Natural killer cell (primary cell): Measurements from ENCODE around the gene ACSM5. TPM values are rescaled to one million over a fixed set of nuclear protein-coding genes. Genes with fewer than 3 reads are reported as not detected.

Experiments used
- ATAC-seq, 3 donors: fragments of 150-1000 bp in 2 of 3; fragments of 200-7000 bp in 1 of 3; cut with Tn5 transposase; 1 replicate in 1 of 3; 2 replicates in 2 of 3; pipeline ENCODE4 v1.10.0; 2021; ENCODE audit warnings: mild to moderate bottlenecking in 2 of 3, moderate library complexity in 2 of 3
- DNase-seq, 2 donors: peaks; one replicate each; pipeline versions ENCODE4 v3.0.0 to v3.0.0-alpha.2; 2013 to 2021; ENCODE audit warnings: mixed read lengths in 1 of 2
- H3K27ac ChIP-seq: one replicate; pipeline ENCODE4 v1.5.1; 2013; ENCODE audit warnings: mild to moderate bottlenecking, low read length
- H3K27me3 ChIP-seq: one replicate; pipeline ENCODE4 v1.6.1; 2013; ENCODE audit warnings: low read length; ENCODE audit not compliant: control insufficient read depth, insufficient read depth
- H3K36me3 ChIP-seq: one replicate; pipeline ENCODE4 v1.6.1; 2013; ENCODE audit warnings: low read length; ENCODE audit not compliant: control insufficient read depth, insufficient read depth
- H3K4me1 ChIP-seq: one replicate; pipeline ENCODE4 v1.6.1; 2013; ENCODE audit warnings: low read length; ENCODE audit not compliant: control insufficient read depth, insufficient read depth
- H3K4me3 ChIP-seq: one replicate; pipeline ENCODE4 v1.5.1; 2013; ENCODE audit warnings: low read length
- H3K9me3 ChIP-seq: one replicate; pipeline ENCODE4 v1.6.1; 2013; ENCODE audit warnings: low read length; ENCODE audit not compliant: control insufficient read depth, insufficient read depth
- H3K27ac Mint-ChIP-seq, 2 donors: one replicate each; pipeline ENCODE4 v1.8.0; 2022; ENCODE audit warnings: mild to moderate bottlenecking in 2 of 2, mixed read lengths in 2 of 2, moderate library complexity in 1 of 2
- H3K27me3 Mint-ChIP-seq, 2 donors: one replicate each; pipeline ENCODE4 v1.8.0; 2022; ENCODE audit warnings: low read depth in 2 of 2, mixed read lengths in 2 of 2
- H3K36me3 Mint-ChIP-seq: one replicate; pipeline ENCODE4 v1.8.0; 2022; ENCODE audit warnings: mixed read lengths
- H3K4me1 Mint-ChIP-seq, 2 donors: one replicate each; pipeline ENCODE4 v1.8.0; 2022; ENCODE audit warnings: mixed read lengths in 2 of 2
- H3K4me3 Mint-ChIP-seq: one replicate; pipeline ENCODE4 v1.8.0; 2022; ENCODE audit warnings: mild to moderate bottlenecking, moderate library complexity, mixed read lengths
- H3K9me3 Mint-ChIP-seq, 2 donors: one replicate each; pipeline ENCODE4 v1.8.0; 2022; ENCODE audit warnings: mixed read lengths in 2 of 2
- WGBS: methylation state at CpG from one replicate; pipeline ENCODE4 v1.1.7; 2013; ENCODE audit warnings: missing lambda C conversion rate; ENCODE audit not compliant: insufficient coverage; 5-methylcytosine and 5-hydroxymethylcytosine counted together
- intact Hi-C: fragments of 100-400 bp; cut with micrococcal nuclease; formaldehyde crosslinking; loops from one replicate; pipeline ENCODE4 v1.14.2; 2022
- total RNA-seq, 4 donors: library from RNA; stranded (reverse); fragments of 120-200 nt in 1 of 4; gene quantifications; one replicate each; pipeline versions ENCODE4 v1.2.3 to v1.2.4, GENCODE V29; 2013 to 2022
- TF ChIP-seq, protein P1 (sequence below): fragments of 200-600 bp; IDR thresholded peaks from one replicate; pipeline ENCODE4 v1.8.0; 2022; ENCODE audit warnings: antibody characterized with exemption

The ACSM5 gene
- total RNA-seq, 3 donors from 2014 or later (not counting 1 experiment from before 2014, with no cell fraction given), result not detected

DNA sequence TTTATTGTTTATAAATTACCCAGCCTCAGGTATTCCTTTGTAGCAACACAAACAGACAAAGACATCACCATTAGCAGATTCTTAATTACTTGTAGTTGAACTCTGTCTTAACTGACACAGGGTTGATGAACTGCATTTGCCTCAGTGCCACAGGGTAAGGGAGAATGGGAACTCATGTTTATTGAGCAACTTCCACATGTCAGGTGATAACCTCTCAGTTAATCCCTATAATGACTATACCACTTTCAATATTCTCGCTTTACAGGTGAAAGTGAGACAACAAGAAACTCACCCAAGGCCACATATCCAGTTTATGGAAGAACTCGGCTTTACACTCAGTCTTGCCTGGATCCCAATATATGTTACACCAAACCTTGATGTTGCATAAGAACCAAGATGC is 13.4 kb upstream of the ACSM5 start:
- TF ChIP-seq, protein P1, sequence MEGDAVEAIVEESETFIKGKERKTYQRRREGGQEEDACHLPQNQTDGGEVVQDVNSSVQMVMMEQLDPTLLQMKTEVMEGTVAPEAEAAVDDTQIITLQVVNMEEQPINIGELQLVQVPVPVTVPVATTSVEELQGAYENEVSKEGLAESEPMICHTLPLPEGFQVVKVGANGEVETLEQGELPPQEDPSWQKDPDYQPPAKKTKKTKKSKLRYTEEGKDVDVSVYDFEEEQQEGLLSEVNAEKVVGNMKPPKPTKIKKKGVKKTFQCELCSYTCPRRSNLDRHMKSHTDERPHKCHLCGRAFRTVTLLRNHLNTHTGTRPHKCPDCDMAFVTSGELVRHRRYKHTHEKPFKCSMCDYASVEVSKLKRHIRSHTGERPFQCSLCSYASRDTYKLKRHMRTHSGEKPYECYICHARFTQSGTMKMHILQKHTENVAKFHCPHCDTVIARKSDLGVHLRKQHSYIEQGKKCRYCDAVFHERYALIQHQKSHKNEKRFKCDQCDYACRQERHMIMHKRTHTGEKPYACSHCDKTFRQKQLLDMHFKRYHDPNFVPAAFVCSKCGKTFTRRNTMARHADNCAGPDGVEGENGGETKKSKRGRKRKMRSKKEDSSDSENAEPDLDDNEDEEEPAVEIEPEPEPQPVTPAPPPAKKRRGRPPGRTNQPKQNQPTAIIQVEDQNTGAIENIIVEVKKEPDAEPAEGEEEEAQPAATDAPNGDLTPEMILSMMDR, result no peak
- no peak for ATAC-seq
- intact Hi-C loops, result no loop called here
- H3K9me3 ChIP-seq, result no peaks in the 10 kb centered on the region
- no peaks in the 10 kb centered on the region for H3K27me3 ChIP-seq
- no peaks in the 10 kb centered on the region for H3K4me1 ChIP-seq
- Mint-ChIP-seq H3K27me3 (no peaks in the 10 kb centered on the region), H3K36me3 (no peaks in the 10 kb centered on the region), H3K4me1 (no peaks in the 10 kb centered on the region), H3K9me3 (no peaks in the 10 kb centered on the region), H3K4me3 (no peak overlapping the region), H3K27ac (no peak overlapping the region)
- no peaks in the 10 kb centered on the region for H3K36me3 ChIP-seq
- no peak for DNase-seq
- H3K4me3 ChIP-seq, result no peak overlapping the region
- no peak overlapping the region for H3K27ac ChIP-seq
- 91% methylated on average over 2 of the region's 2 CpGs for WGBS

GRCh38 chr16:20396846-20397467 is 12.4 kb upstream of the ACSM5 start:
- intact Hi-C loops, result no loop called here
- ATAC-seq (no peak), DNase-seq (no peak)
- H3K4me1 ChIP-seq, result no peaks in the 10 kb centered on the region
- H3K27me3 ChIP-seq, result no peaks in the 10 kb centered on the region
- no peaks in the 10 kb centered on the region for H3K36me3 ChIP-seq
- no peak overlapping the region for H3K27ac Mint-ChIP-seq
- H3K27ac ChIP-seq, result no peak overlapping the region
- WGBS, result 92% methylated on average over 5 of the region's 7 CpGs
- H3K4me1 Mint-ChIP-seq, result no peaks in the 10 kb centered on the region
- H3K9me3 Mint-ChIP-seq, result no peaks in the 10 kb centered on the region
- no peak overlapping the region for H3K4me3 ChIP-seq
- H3K9me3 ChIP-seq, result no peaks in the 10 kb centered on the region
- TF ChIP-seq, protein P1, result no peak
- H3K4me3 Mint-ChIP-seq, result no peak overlapping the region
- H3K27me3 Mint-ChIP-seq, result no peaks in the 10 kb centered on the region
- H3K36me3 Mint-ChIP-seq, result no peaks in the 10 kb centered on the region

DNA sequence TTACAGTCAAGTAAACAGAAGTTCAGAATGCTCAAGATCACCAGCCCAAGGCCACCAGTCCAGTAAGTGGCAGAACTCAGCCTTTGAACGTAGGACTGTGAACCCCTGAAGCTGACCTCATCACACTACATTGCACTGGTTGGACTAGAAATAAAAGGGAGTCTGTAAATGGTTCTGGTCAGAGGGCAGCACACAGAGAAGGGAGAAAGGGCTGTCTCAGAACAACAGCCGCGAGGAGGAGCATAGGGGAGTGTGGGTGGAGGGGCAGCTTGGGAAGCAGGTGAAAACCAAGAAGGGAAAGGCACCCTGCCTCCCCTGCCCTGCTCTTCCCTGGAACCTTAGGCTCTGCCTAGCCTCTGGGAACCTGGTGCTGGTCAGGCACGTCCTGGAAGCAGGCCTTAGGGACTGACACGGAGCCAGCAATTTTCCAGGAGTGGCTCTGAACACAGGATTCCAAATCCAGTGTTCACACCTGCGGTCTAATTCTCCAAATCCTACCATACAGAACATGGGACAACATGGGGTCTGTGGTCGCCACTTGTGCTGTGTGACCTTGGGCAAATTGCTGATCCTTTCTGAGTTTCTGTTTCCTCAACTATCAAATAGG is 11.8 kb upstream of the ACSM5 start:
- no peak overlapping the region for H3K27ac Mint-ChIP-seq
- intact Hi-C loops, result no loop called here
- no peak overlapping the region for H3K4me3 Mint-ChIP-seq
- Histone ChIP-seq H3K27ac (no peak overlapping the region), H3K36me3 (no peaks in the 10 kb centered on the region), H3K4me3 (no peak overlapping the region), H3K9me3 (no peaks in the 10 kb centered on the region), H3K27me3 (no peaks in the 10 kb centered on the region), H3K4me1 (no peaks in the 10 kb centered on the region)
- no peak for DNase-seq
- H3K27me3 Mint-ChIP-seq, result no peaks in the 10 kb centered on the region
- no peaks in the 10 kb centered on the region for H3K4me1 Mint-ChIP-seq
- WGBS, result 81% methylated on average over 7 of the region's 7 CpGs
- TF ChIP-seq, protein P1, result no peak
- ATAC-seq, result no peak
- no peaks in the 10 kb centered on the region for H3K9me3 Mint-ChIP-seq
- no peaks in the 10 kb centered on the region for H3K36me3 Mint-ChIP-seq

DNA sequence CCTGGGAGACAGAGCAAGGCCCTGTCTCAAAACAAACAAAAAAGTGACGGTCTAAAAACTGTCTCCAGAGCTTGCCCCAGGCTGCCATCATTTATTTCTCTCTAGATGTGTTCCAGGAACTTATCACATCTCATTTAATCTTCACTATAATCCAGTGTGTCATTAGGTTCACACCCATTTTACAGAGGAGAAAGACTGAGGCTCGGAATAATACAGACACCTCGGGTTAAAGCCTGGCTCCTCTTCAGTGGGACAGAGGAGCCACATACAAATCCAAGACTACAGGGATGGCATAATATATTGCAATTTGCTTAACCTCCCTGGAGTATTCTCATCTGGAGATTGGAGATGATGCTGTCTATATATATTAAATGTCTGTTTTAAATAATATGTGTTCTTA is 10.7 kb upstream of the ACSM5 start:
- no peak overlapping the region for H3K27ac ChIP-seq
- Mint-ChIP-seq H3K4me1 (no peaks in the 10 kb centered on the region), H3K4me3 (no peak overlapping the region), H3K27me3 (no peaks in the 10 kb centered on the region), H3K36me3 (no peaks in the 10 kb centered on the region), H3K27ac (no peak overlapping the region), H3K9me3 (no peaks in the 10 kb centered on the region)
- intact Hi-C loops, result no loop called here
- no peaks in the 10 kb centered on the region for H3K4me1 ChIP-seq
- 89% methylated on average over 3 of the region's 3 CpGs for WGBS
- no peak for ATAC-seq
- H3K36me3 ChIP-seq, result no peaks in the 10 kb centered on the region
- no peaks in the 10 kb centered on the region for H3K27me3 ChIP-seq
- TF ChIP-seq, protein P1, result no peak
- no peak overlapping the region for H3K4me3 ChIP-seq
- no peaks in the 10 kb centered on the region for H3K9me3 ChIP-seq
- DNase-seq, result no peak
